DND-41 (cell line): ENCODE data around the gene SCUBE2.

ENCODE experiments used
- ATAC-seq: fragments of 200-7000 bp; cut with Tn5 transposase; 3 replicates; pipeline ENCODE4 v1.9.1; 2021; ENCODE audit warnings: low read depth; ENCODE audit not compliant: insufficient read depth
- DNase-seq: peaks from one replicate; pipeline ENCODE4 v3.0.0-alpha.2; 2020
- H2AFZ ChIP-seq: 2 replicates; pipeline ENCODE4 v1.6.0; 2012; ENCODE audit warnings: low read depth, low read length
- H3K27ac ChIP-seq: 2 replicates; pipeline ENCODE4 v1.5.1; 2012; ENCODE audit warnings: low read length, inconsistent platforms
- H3K27me3 ChIP-seq: fragments of 200-600 bp; sonication (generic); 2 replicates; pipeline ENCODE4 v1.6.0; 2012; ENCODE audit warnings: low read length, mild to moderate bottlenecking, inconsistent platforms; ENCODE audit not compliant: insufficient read depth, poor library complexity
- H3K36me3 ChIP-seq: 2 replicates; pipeline ENCODE4 v1.5.1; 2012; ENCODE audit warnings: low read length, inconsistent platforms; ENCODE audit not compliant: insufficient read depth
- H3K4me1 ChIP-seq: 2 replicates; pipeline ENCODE4 v1.5.1; 2012; ENCODE audit warnings: mild to moderate bottlenecking, low read length; ENCODE audit not compliant: insufficient read depth
- H3K4me2 ChIP-seq: 2 replicates; pipeline ENCODE4 v1.6.0; 2012; ENCODE audit warnings: mild to moderate bottlenecking, moderate library complexity, low read length, inconsistent platforms; ENCODE audit not compliant: insufficient read depth
- H3K4me3 ChIP-seq, 2 experiments: fragments of 200-600 bp in 1 of 2; shearing (Covaris generic) in 1 of 2; 2 replicates each; pipeline ENCODE4 v1.5.1; 2012 to 2016; ENCODE audit warnings: inconsistent platforms in 2 of 2, low read length in 2 of 2, mild to moderate bottlenecking in 2 of 2, low read depth in 1 of 2, moderate library complexity in 1 of 2
- H3K79me2 ChIP-seq: 2 replicates; pipeline ENCODE4 v1.6.0; 2012; ENCODE audit warnings: low read length, inconsistent platforms; ENCODE audit not compliant: insufficient read depth
- H3K9ac ChIP-seq: 2 replicates; pipeline ENCODE4 v1.6.0; 2012; ENCODE audit warnings: low read depth, mild to moderate bottlenecking, inconsistent platforms, low read length, moderate library complexity
- H3K9me3 ChIP-seq: 2 replicates; pipeline ENCODE4 v1.5.1; 2012; ENCODE audit warnings: low read length, moderate library complexity, mild to moderate bottlenecking, inconsistent platforms; ENCODE audit not compliant: insufficient read depth, severe bottlenecking
- H4K20me1 ChIP-seq: 2 replicates; pipeline ENCODE4 v1.6.0; 2012; ENCODE audit warnings: low read length; ENCODE audit not compliant: insufficient read depth
- CTCF ChIP-seq: IDR thresholded peaks from 2 replicates; pipeline ENCODE4 v1.5.1; 2012; ENCODE audit warnings: borderline replicate concordance, low read length, moderate library complexity, mild to moderate bottlenecking; ENCODE audit not compliant: poor library complexity, severe bottlenecking; ENCODE audit errors: extremely low read depth
- EZH2 ChIP-seq: IDR thresholded peaks from 3 replicates; pipeline ENCODE4 v1.6.1; 2012; ENCODE audit warnings: borderline replicate concordance, low read depth, mild to moderate bottlenecking, moderate library complexity, low read length, inconsistent platforms; ENCODE audit not compliant: severe bottlenecking

SCUBE2 gene

GRCh38 chr11:9066433-9066925, 24.9 kb downstream of the SCUBE2 start:
- Histone ChIP-seq H3K36me3 (no peaks in the 10 kb centered on the region), H3K4me3 (no peak overlapping the region), H3K9me3 (no peaks in the 10 kb centered on the region), H4K20me1 (no peaks in the 10 kb centered on the region), H2AFZ (no peak overlapping the region), H3K27ac (no peak overlapping the region), H3K9ac (no peak overlapping the region), H3K4me1 (no peaks in the 10 kb centered on the region), H3K27me3 (peaks cover 9% of the 10 kb centered on the region), H3K79me2 (no peaks in the 10 kb centered on the region), H3K4me2 (no peak overlapping the region)
- no peak for ATAC-seq
- TF ChIP-seq CTCF (no peak), EZH2 (no peak)
- DNase-seq = no peak

- no peaks in the 10 kb centered on the region for H3K36me3 ChIP-seq
- H3K9ac ChIP-seq = no peak overlapping the region
- H3K4me1 ChIP-seq = no peaks in the 10 kb centered on the region
- no peak overlapping the region for H3K27ac ChIP-seq
- ATAC-seq (no peak), DNase-seq (no peak)
- H3K4me2 ChIP-seq = no peak overlapping the region
- no peaks in the 10 kb centered on the region for H3K79me2 ChIP-seq
- TF ChIP-seq EZH2 (no peak), CTCF (no peak)
- peaks cover 9% of the 10 kb centered on the region for H3K27me3 ChIP-seq
- H4K20me1 ChIP-seq = no peaks in the 10 kb centered on the region
- H2AFZ ChIP-seq = no peak overlapping the region
- H3K9me3 ChIP-seq = no peaks in the 10 kb centered on the region
- H3K4me3 ChIP-seq = no peak overlapping the region
These were observed 25.6 kb downstream of the SCUBE2 start for GRCh38 chr11:9065607-9066432.

- Histone ChIP-seq H3K79me2 (no peaks in the 10 kb centered on the region), H3K9me3 (no peaks in the 10 kb centered on the region), H3K4me3 (no peak overlapping the region), H3K27me3 (peaks cover 6% of the 10 kb centered on the region), H3K36me3 (no peaks in the 10 kb centered on the region), H3K27ac (no peak overlapping the region), H3K9ac (no peak overlapping the region), H3K4me2 (no peak overlapping the region), H4K20me1 (no peaks in the 10 kb centered on the region), H2AFZ (no peak overlapping the region), H3K4me1 (no peaks in the 10 kb centered on the region)
- no peak for DNase-seq
- no peak for TF ChIP-seq EZH2
- TF ChIP-seq CTCF = no peak
- no peak for ATAC-seq
These were observed 29.6 kb downstream of the SCUBE2 start for GRCh38 chr11:9061807-9062206.
